Thoracic aorta (tissue), 2 donors: Measurements from ENCODE around the gene BCO2. TPM values are rescaled to one million over a fixed set of nuclear protein-coding genes. Genes with fewer than 3 reads are reported as not detected.

Experiments used
- ATAC-seq: fragments of 150-250 bp; one replicate; pipeline ENCODE4 v1.8.0; 2017; ENCODE audit warnings: low read depth; ENCODE audit not compliant: insufficient number of reproducible peaks, low FRiP score
- DNase-seq: peaks from one replicate; pipeline ENCODE4 v3.0.0-alpha.2; 2020; ENCODE audit warnings: low spot score
- H3K27ac ChIP-seq, 2 donors: fragments of 200-600 bp; sonication (generic); 1 replicate in 1 of 2; 2 replicates in 1 of 2; pipeline ENCODE4 v1.5.1; 2016; ENCODE audit warnings: mild to moderate bottlenecking in 2 of 2, moderate library complexity in 2 of 2
- H3K27me3 ChIP-seq: fragments of 200-600 bp; sonication (generic); replicated peaks from 2 replicates; pipeline ENCODE4 v1.6.0; 2016; ENCODE audit warnings: mild to moderate bottlenecking; ENCODE audit not compliant: insufficient read depth
- H3K36me3 ChIP-seq: fragments of 200-600 bp; sonication (generic); one replicate; pipeline ENCODE4 v1.5.1; 2016
- H3K4me1 ChIP-seq, 2 donors: fragments of 200-600 bp; sonication (generic); 1 replicate in 1 of 2; 2 replicates in 1 of 2; pipeline versions ENCODE4 v1.5.1 to v1.6.0; 2016; ENCODE audit warnings: low read depth in 2 of 2, mild to moderate bottlenecking in 1 of 2; ENCODE audit not compliant: control insufficient read depth in 1 of 2
- H3K4me3 ChIP-seq: fragments of 200-600 bp; sonication (generic); 2 replicates; pipeline ENCODE4 v1.5.1; 2016; ENCODE audit warnings: mild to moderate bottlenecking
- H3K9me3 ChIP-seq: fragments of 200-600 bp; sonication (generic); 2 replicates; pipeline ENCODE4 v1.5.1; 2016
- CTCF ChIP-seq: fragments of 200-600 bp; sonication (generic); IDR thresholded peaks from one replicate; pipeline ENCODE4 v1.5.1; 2019; ENCODE audit warnings: antibody characterized with exemption
- total RNA-seq, 2 donors: library from RNA; depleted of rRNA; stranded (reverse); fragments of >200 nt; gene quantifications; one replicate each; pipeline versions ENCODE4 v1.1.0 to v1.2.3, GENCODE V29; 2016

BCO2 gene
- total RNA-seq, 2 donors from 2014 or later: 7.2 to 26.6 TPM

- DNase-seq: no peak
- Histone ChIP-seq H3K27me3 (no peaks in the 10 kb centered on the region), H3K4me3 (no peak overlapping the region), H3K9me3 (no peaks in the 10 kb centered on the region), H3K36me3 (no peaks in the 10 kb centered on the region), H3K4me1 (no peaks in the 10 kb centered on the region), H3K27ac (no peak overlapping the region)
- no peak for TF ChIP-seq CTCF
- ATAC-seq: no peak
Observed at GRCh38 chr11:112132737-112133136, 42.6 kb upstream of the BCO2 start.

- H3K4me3 ChIP-seq: no peak overlapping the region
- H3K9me3 ChIP-seq: no peaks in the 10 kb centered on the region
- H3K27me3 ChIP-seq: no peaks in the 10 kb centered on the region
- H3K4me1 ChIP-seq: no peaks in the 10 kb centered on the region
- DNase-seq: no peak
- no peak overlapping the region for H3K27ac ChIP-seq
- no peak for ATAC-seq
- no peak for TF ChIP-seq CTCF
- no peaks in the 10 kb centered on the region for H3K36me3 ChIP-seq
Observed at GRCh38 chr11:112134473-112134872, 40.8 kb upstream of the BCO2 start.

- no peaks in the 10 kb centered on the region for H3K36me3 ChIP-seq
- DNase-seq: no peak
- no peak for ATAC-seq
- H3K27me3 ChIP-seq: no peaks in the 10 kb centered on the region
- no peaks in the 10 kb centered on the region for H3K4me1 ChIP-seq
- TF ChIP-seq CTCF: no peak
- no peak overlapping the region for H3K4me3 ChIP-seq
- no peak overlapping the region for H3K27ac ChIP-seq
- peaks cover 3% of the 10 kb centered on the region for H3K9me3 ChIP-seq
Observed at GRCh38 chr11:112143597-112143996, 31.7 kb upstream of the BCO2 start.

GRCh38 chr11:112150517-112150916 lies 24.8 kb upstream of the BCO2 start:
- Histone ChIP-seq H3K36me3 (no peaks in the 10 kb centered on the region), H3K4me1 (no peaks in the 10 kb centered on the region), H3K27ac (no peak overlapping the region), H3K27me3 (no peaks in the 10 kb centered on the region), H3K4me3 (no peak overlapping the region), H3K9me3 (no peaks in the 10 kb centered on the region)
- TF ChIP-seq CTCF: no peak
- DNase-seq (no peak), ATAC-seq (no peak)

GRCh38 chr11:112156153-112156955 lies 19.0 kb upstream of the BCO2 start:
- TF ChIP-seq CTCF: no peak
- no peak overlapping the region for H3K27ac ChIP-seq
- H3K27me3 ChIP-seq: no peaks in the 10 kb centered on the region
- H3K4me3 ChIP-seq: no peak overlapping the region
- peaks cover 4 to 5% of the 10 kb centered on the region in 2 donors for H3K4me1 ChIP-seq
- H3K36me3 ChIP-seq: no peaks in the 10 kb centered on the region
- DNase-seq (no peak), ATAC-seq (no peak)
- no peaks in the 10 kb centered on the region for H3K9me3 ChIP-seq
